PFSK-1 (cell line): ENCODE results near the gene JAKMIP2.

Experiments used
- FOXP2 ChIP-seq: optimal IDR thresholded peaks from 2 replicates; pipeline ENCODE3; 2011; ENCODE audit warnings: borderline replicate concordance, control low read depth, inconsistent platforms; ENCODE audit not compliant: insufficient read depth; ENCODE audit errors: extremely low read length, extremely low read depth
- POLR2AphosphoS5 ChIP-seq: IDR thresholded peaks from 2 replicates; pipeline ENCODE4 v1.6.1; 2012; ENCODE audit warnings: low read depth, mild to moderate bottlenecking, control low read depth, low read length, moderate library complexity
- SIN3A ChIP-seq: IDR thresholded peaks from 2 replicates; pipeline ENCODE4 v1.6.1; 2012; ENCODE audit warnings: mild to moderate bottlenecking, low read length, moderate library complexity, borderline replicate concordance; ENCODE audit not compliant: insufficient read depth
- TAF1 ChIP-seq: IDR thresholded peaks from 2 replicates; pipeline ENCODE4 v1.6.1; 2012; ENCODE audit warnings: low read length, control low read depth, borderline replicate concordance; ENCODE audit not compliant: insufficient read depth
- TF ChIP-seq, protein P1 (sequence below), 2 experiments: IDR thresholded peaks; 2 replicates each; pipeline versions ENCODE4 v1.6.1 to v1.8.0; 2011 to 2012; ENCODE audit warnings: low read depth in 2 of 2, low read length in 2 of 2, control low read depth in 1 of 2, inconsistent platforms in 1 of 2, mild to moderate bottlenecking in 1 of 2, moderate library complexity in 1 of 2; ENCODE audit not compliant: insufficient read depth in 1 of 2

JAKMIP2 gene

DNA sequence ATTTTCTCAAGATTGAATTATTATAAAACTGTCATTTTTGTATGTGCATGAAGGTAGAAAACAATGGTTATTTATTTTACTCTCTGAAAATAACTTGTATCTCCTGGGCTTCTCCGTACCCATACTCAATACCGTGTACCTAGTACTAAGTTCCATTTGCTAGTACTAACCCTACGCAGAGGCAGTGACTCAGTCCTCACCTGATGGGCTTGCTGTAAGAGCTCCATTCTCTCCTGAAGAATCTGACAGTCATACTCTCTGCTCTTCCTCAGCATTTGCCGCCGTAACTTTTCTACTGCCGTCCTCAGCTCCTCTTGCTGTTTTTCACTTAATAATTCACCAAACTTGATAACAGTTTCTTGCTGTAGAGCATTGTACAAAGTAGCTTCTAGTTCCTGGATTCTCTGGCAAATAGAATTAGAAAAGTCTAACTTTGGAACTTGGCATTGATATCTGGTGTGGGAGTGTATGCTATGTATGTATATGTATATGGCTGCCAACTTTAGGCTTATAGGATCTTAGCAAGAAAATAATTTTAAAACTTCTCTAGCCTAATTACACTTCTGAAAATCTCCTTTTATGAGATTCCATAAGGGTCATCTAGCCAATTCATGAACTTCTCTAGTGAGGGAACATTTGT lies 164.7 kb downstream of the JAKMIP2 start:
- TF ChIP-seq TAF1 (no peak), FOXP2 (no peak), SIN3A (no peak), POLR2AphosphoS5 (no peak)
- TF ChIP-seq, protein P1, sequence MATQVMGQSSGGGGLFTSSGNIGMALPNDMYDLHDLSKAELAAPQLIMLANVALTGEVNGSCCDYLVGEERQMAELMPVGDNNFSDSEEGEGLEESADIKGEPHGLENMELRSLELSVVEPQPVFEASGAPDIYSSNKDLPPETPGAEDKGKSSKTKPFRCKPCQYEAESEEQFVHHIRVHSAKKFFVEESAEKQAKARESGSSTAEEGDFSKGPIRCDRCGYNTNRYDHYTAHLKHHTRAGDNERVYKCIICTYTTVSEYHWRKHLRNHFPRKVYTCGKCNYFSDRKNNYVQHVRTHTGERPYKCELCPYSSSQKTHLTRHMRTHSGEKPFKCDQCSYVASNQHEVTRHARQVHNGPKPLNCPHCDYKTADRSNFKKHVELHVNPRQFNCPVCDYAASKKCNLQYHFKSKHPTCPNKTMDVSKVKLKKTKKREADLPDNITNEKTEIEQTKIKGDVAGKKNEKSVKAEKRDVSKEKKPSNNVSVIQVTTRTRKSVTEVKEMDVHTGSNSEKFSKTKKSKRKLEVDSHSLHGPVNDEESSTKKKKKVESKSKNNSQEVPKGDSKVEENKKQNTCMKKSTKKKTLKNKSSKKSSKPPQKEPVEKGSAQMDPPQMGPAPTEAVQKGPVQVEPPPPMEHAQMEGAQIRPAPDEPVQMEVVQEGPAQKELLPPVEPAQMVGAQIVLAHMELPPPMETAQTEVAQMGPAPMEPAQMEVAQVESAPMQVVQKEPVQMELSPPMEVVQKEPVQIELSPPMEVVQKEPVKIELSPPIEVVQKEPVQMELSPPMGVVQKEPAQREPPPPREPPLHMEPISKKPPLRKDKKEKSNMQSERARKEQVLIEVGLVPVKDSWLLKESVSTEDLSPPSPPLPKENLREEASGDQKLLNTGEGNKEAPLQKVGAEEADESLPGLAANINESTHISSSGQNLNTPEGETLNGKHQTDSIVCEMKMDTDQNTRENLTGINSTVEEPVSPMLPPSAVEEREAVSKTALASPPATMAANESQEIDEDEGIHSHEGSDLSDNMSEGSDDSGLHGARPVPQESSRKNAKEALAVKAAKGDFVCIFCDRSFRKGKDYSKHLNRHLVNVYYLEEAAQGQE (IDR thresholded peaks at IDR 0.05; ENCODE audit: insufficient read depth in 1 of 2, low read depth in 2 of 2, low read length in 2 of 2): no peak

DNA sequence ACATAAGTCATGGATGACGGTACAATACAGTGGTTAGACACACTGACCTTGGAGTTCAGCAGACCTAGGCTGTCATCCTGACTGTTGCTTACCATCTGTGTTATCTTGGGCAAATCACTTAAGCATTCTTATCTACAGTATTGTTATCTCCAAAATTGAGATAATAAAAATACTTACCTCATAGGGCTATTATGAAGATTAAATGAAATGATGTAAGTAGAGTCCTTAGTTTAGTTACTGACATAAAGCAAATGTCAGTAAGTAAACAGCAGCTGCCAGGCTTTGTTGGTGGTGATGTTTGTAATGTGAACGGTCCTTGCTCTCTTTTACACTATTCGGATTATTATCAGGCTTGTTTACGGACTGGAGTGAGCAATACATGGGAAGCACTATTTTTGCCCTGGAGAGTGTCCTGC lies 165.3 kb downstream of the JAKMIP2 start:
- TF ChIP-seq FOXP2 (no peak), POLR2AphosphoS5 (no peak), SIN3A (no peak)

DNA sequence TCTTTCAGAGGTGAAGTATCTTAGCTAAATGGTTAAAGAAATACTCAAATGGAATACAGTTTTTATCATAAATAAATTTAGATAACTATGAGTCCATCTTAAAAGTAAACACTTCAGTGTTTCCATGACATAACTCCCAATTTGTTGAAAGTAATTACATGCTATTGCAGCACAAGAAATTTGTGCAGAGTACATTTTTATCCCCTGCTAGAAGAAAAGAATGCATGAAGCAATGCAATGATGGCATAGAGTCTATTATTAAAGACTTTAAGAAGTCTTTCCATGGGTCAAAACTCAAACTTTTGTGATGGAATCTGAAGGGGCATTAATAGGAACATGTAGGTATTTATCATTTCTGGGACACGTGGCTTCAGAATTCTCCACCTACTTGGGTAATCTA lies 166.1 kb downstream of the JAKMIP2 start:
- TF ChIP-seq TAF1: no peak
- TF ChIP-seq, protein P1 (IDR thresholded peaks at IDR 0.05; ENCODE audit: insufficient read depth in 1 of 2, low read depth in 2 of 2, low read length in 2 of 2): no peak
- TF ChIP-seq SIN3A: no peak
- no peak for TF ChIP-seq POLR2AphosphoS5
- no peak for TF ChIP-seq FOXP2

DNA sequence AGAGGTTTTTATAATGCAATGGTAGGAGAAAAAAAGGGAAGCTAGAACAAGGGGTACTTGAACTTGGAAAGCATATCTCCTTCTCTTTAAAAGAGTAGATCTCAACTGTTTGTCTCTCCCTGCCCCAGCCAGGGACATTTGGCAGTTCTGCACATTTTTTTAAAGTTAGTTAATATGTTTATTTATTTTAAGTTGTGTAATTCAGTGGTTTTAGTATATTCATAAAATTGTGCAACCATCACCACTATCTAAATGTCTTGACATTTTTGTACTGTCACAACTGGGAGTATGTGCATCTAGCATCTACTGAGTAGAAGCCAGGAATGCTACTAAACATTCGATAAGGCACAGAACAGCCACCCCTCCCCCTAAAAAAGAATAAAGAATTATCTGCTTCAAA lies 169.2 kb downstream of the JAKMIP2 start:
- TF ChIP-seq TAF1: no peak
- TF ChIP-seq FOXP2: no peak
- TF ChIP-seq SIN3A: no peak
- TF ChIP-seq POLR2AphosphoS5: no peak
- TF ChIP-seq, protein P1 (IDR thresholded peaks at IDR 0.05; ENCODE audit: insufficient read depth in 1 of 2, low read depth in 2 of 2, low read length in 2 of 2): no peak

DNA sequence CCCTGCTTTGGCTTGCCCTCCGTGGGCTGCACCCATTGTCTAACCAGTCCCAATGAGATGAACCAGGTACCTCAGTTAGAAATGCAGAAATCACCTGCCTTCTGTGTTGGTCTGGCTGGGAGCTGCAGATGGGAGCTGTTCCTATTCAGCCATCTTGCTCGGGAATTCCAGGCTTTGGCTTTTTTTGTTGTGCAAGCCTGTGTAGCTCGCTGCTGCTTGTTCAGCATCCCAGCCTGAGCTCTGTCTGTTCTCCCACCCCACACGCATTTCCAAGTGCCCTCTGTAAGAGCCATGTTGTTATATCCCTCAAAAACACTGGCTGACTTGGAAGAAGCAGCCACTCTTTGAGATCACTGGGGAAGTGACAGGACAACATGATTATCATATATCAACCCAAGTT lies 171.0 kb downstream of the JAKMIP2 start:
- TF ChIP-seq FOXP2 (no peak), TAF1 (no peak), SIN3A (no peak), POLR2AphosphoS5 (no peak)
- TF ChIP-seq, protein P1 (IDR thresholded peaks at IDR 0.05; ENCODE audit: insufficient read depth in 1 of 2, low read depth in 2 of 2, low read length in 2 of 2): no peak
